HCEC 1CT (cell line): ENCODE data around the gene ENG.
"Not testable (repeated sequence)": the region's sequence is repeated elsewhere in the genome, so short reads cannot be mapped to it uniquely, and the experiment has no call there.

ENCODE experiments used
- DNase-seq: peaks from one replicate; pipeline ENCODE4 v3.0.0-alpha.2; 2017

The ENG gene

DNA sequence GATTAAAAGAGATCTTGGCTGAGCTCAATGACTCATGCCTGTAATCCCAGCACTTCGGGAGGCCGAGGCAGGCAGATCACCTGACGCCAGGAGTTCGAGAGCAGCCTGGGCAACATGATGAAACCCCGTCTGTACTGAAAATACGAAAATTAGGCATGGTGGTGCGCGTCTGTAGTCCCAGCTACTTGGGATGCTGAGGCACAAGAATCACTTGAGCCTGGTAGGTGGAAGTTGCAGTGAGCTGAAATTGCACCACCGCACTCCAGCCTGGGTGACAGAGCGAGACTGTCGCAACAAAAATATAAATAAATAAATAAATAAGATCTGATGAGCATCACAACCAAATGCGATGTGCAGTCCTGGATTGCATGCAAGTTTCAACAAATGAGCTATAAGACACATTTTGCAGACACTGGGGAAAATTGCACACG lies 8.7 kb upstream of the ENG start:
- DNase-seq, result no peak

- DNase-seq, result no peak
Measured at GRCh38 chr9:127862075-127863011, 7.9 kb upstream of the ENG start.

- no peak for DNase-seq
Measured at GRCh38 chr9:127860779-127861178, 6.3 kb upstream of the ENG start.

DNA sequence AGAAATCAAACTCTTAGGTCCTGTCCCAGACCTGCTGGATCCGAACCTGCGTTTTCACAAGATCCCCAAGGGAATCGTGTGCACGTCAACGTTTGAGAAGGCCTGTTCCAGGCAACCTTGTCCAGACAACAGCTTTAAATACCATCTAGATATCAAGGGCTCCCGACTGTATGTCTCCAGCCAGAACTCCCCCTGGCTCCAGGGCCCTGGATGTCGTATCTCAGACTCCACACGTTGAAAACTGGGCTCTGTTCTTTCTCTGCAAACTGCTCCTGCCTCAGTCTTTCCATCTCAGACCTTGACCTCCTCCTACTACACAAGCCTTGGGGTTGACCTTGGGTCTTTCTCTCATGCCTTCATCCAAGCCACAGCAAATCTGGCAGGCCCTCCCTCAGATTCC lies 5.8 kb upstream of the ENG start:
- DNase-seq, result no peak

DNA sequence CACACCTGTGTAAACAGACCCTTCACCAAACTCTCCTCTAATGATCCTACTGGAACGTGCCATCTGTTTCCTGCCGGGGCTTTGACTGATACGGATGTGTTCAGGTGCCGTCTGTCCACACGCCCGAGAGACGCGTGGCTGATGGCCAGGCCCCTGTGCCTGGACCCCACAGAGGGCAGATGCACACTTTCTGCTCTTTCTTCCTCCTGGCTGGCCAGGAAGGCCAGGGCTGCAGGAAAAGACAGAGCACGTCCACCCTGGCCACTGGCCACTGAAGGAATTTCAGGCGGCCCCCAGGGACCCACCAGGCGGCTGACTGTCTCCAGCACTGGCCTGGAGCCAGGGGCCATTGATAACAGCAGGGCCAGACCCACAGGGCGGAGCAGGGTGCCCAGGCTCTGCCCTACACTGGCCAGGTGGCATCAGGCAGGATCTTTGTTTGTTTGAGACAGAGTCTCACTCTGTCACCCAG lies 3.6 kb upstream of the ENG start:
- no peak for DNase-seq

- no peak for DNase-seq
Measured at GRCh38 chr9:127857278-127857677, 2.8 kb upstream of the ENG start.

DNA sequence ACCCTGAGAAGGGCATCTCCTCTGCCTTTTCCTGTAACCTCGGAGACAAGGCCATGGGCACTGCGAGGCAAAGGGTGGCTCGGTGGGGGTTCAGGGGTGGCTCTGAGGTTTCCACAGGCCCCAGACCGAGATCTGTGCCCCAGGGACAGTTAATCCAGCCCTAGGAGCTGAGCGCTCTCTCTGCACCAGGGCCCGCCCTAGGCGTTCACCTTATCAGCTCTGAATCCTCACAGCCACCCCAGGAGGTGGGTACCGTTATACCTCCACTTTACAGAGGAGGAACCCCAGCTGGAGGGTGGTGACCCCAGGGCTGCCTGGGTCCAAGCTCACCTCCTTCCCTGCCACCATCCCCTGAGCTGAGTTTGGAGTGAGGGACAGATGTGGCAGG lies 2.3 kb upstream of the ENG start:
- no peak for DNase-seq

GRCh38 chr9:127856094-127856728 lies 1.8 kb upstream of the ENG start:
- DNase-seq, result no peak

DNA sequence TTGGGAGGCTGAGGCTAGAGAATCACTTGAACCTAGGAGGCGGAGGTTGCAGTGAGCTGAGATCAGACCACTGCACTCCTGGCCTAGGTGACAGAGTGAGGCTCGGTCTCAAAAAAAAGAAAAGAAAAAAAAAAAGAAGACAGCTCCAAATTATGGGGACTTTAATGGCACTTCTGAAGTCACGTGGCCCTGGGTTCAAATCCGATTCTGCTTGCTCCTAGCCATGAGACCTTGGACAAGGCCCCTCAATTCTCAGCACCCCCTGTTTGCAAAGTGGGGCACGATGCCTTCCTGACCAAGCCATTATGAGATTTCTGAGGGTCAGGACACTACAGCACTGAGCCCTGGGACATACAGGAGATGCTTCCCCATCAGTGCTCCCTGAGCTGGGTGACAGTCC lies 1.1 kb upstream of the ENG start:
- DNase-seq, result no peak

DNA sequence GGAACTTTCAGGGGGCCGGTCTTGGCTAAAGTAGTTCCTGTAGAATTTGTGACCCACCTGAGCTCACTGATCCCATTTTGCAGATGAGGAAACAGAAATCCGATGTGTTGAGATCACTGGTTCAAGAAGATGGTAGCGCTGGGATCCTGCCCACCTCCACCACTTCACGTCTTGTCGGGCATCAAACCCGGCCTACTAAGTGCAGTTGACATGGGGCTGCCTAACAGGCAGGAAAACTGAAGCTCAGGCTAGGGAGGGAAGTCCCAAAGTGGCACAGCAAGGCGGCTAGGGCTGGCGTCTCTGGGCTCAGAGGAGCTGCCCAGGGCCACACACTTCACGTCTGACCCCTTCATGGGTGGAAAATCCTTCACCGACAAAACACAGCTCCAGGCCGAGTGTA lies 502 bp upstream of the ENG start:
- DNase-seq, result no peak

GRCh38 chr9:127853312-127854183 lies 910 bp downstream of the ENG start:
- no peak for DNase-seq

DNA sequence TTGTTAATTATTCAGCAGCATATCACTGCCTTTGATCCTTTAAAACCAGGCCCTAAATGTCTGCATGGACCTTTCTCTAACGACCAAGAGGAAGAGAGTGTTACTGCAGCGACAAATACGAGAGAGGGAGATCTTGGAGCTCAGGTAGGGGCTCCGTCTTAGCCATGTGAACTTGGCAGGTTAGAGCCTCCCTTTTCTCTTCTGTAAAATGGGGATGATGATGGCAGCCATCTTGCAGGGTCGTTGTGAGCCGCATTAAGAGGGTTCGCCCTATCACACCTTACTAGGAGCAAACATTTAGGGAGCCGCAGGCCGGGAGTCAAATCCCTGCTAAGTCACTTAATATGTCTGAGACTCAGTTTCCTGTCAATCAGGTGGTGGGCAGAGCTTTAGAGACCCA lies 1.6 kb downstream of the ENG start:
- DNase-seq, result no peak

DNA sequence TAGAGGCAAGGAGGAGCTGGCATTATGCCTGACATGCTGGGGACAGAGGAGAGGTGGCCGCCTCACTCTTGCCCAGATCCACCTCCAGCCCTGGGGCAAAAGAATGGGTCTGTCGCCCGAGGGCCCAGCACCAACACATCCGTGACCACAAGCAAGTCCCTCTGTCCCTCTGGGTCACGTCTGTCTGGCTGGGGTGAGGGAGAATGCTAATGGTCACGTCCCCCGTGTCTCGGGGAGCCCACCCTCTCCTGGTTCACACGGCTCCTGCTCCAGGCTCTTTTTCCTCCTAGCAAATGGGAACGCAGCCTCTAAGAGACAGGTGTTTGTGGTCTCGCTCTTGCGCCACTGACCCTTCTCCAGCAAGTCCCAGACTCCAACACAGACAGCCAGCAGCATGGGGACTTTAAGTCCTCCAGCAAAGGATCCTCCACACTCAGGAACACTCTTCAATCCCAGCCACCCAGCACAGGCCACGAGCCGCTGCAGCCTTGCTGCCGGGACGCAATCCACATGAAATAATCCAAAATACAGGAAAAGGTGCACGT lies 4.1 kb downstream of the ENG start:
- no peak for DNase-seq

GRCh38 chr9:127848756-127849504 lies 5.5 kb downstream of the ENG start:
- DNase-seq, result no peak

- no peak for DNase-seq
Measured at GRCh38 chr9:127847833-127848755, 6.4 kb downstream of the ENG start.

DNA sequence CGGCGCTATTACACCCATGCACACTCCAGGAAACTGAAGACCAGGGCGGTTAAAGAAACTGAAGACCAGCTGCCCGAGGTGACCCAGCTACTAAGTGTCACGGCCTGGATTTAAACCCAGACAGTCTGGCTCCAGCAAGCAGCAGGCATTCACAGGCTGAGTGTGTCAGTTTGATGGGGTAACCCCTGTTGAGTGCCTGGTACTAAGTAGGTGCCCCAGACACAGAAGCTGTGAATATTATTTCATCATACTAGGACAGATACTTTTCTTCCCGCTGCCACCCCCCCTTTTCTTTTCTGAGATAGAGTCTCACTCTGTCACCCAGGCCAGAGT lies 7.3 kb downstream of the ENG start:
- no peak for DNase-seq

DNA sequence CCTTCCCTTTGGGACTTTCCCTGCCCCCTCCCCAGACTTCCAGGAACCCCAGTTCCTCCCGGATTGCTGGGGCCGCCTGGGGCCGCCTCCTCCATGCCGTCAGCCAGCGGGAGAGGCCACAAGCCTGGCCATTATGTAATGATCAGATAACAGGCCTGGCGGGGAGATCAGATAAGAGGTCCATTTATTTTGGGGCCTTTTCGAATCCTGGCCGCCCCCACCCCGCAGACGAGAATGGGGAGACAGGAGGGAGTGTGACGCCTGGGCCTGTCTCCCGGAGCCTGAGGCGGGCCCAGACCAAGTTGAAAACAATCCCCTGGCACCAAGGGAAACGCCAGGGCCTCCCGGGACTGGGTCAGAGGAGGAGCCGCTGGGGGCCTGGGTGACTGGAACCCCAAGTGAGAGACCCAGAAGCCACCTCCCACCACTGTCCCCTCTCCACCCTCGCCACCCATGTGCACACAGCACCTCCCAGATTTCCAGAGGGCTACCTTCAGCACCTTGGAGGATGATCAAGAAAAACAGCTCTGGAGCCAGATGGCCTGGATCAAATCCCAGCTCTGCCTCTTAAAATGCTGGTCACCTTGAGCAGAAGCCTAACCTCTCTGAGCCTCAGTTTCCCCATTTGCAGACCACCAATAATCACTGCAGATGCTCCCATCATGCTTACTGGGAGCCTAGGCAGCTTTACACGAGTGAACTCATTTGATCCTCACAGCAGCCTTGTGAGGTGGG lies 7.8 kb downstream of the ENG start:
- no peak for DNase-seq

GRCh38 chr9:127845619-127846018 lies 8.8 kb downstream of the ENG start:
- not testable (repeated sequence) for DNase-seq

GRCh38 chr9:127844821-127845359 lies 9.6 kb downstream of the ENG start:
- no peak for DNase-seq
